Neural cell (in vitro differentiated cells): Measurements from ENCODE around the gene HEXD.

ENCODE experiments used
- CTCF ChIP-seq: fragments of 450-650 bp; IDR thresholded peaks from 2 replicates; pipeline ENCODE4 v1.5.1; 2014; ENCODE audit warnings: antibody characterized with exemption, mild to moderate bottlenecking, moderate library complexity; ENCODE audit not compliant: poor library complexity, severe bottlenecking
- EP300 ChIP-seq: fragments of 450-650 bp; conservative IDR thresholded peaks from 2 replicates; pipeline ENCODE4 v1.6.1; 2014; ENCODE audit warnings: antibody characterized with exemption, mild to moderate bottlenecking, moderate library complexity; ENCODE audit not compliant: poor library complexity, severe bottlenecking
- EZH2 ChIP-seq: fragments of 200-600, 300-800 bp; shearing (Covaris generic), sonication (generic); IDR thresholded peaks from 2 replicates; pipeline ENCODE4 v1.6.1; 2014; ENCODE audit warnings: antibody characterized with exemption, low read length, borderline replicate concordance, mild to moderate bottlenecking; ENCODE audit not compliant: insufficient read depth, poor library complexity, severe bottlenecking
- MXI1 ChIP-seq: fragments of 450-650 bp; conservative IDR thresholded peaks from 2 replicates; pipeline ENCODE4 v1.6.1; 2014; ENCODE audit warnings: antibody characterized with exemption, mild to moderate bottlenecking; ENCODE audit not compliant: poor library complexity, severe bottlenecking
- POLR2AphosphoS5 ChIP-seq: IDR thresholded peaks from 2 replicates; pipeline ENCODE4 v1.6.1; 2012
- REST ChIP-seq: IDR thresholded peaks from 2 replicates; pipeline ENCODE4 v1.6.1; 2012; ENCODE audit warnings: borderline replicate concordance
- TAF1 ChIP-seq: IDR thresholded peaks from 2 replicates; pipeline ENCODE4 v1.6.1; 2012; ENCODE audit warnings: low read depth

GRCh38 chr17:82487910-82488309, 69.8 kb downstream of the HEXD start:
- TF ChIP-seq EZH2, result no peak
- TF ChIP-seq CTCF, result no peak
- TF ChIP-seq REST, result no peak
- no peak for TF ChIP-seq EP300
- no peak for TF ChIP-seq MXI1
- no peak for TF ChIP-seq TAF1
- no peak for TF ChIP-seq POLR2AphosphoS5
